Mucosa of stomach (tissue), 1 donor: ENCODE measurements around the gene CLDN7.

Source experiments
- H3K27me3 ChIP-seq: one replicate; pipeline ENCODE4 v1.7.0; 2013; ENCODE audit warnings: mild to moderate bottlenecking, low read length; ENCODE audit not compliant: control insufficient read depth, insufficient read depth
- H3K36me3 ChIP-seq: one replicate; pipeline ENCODE4 v1.7.0; 2013; ENCODE audit warnings: low read length; ENCODE audit not compliant: control insufficient read depth, insufficient read depth
- H3K4me1 ChIP-seq: one replicate; pipeline ENCODE4 v1.7.0; 2013; ENCODE audit warnings: mild to moderate bottlenecking, low read length; ENCODE audit not compliant: control insufficient read depth, insufficient read depth
- H3K4me3 ChIP-seq: one replicate; pipeline ENCODE4 v1.7.0; 2013; ENCODE audit warnings: low read length
- H3K9ac ChIP-seq: one replicate; pipeline ENCODE4 v1.7.0; 2013; ENCODE audit warnings: mild to moderate bottlenecking, low read length, moderate library complexity
- H3K9me3 ChIP-seq: one replicate; pipeline ENCODE4 v1.7.0; 2013; ENCODE audit warnings: mild to moderate bottlenecking, low read length, moderate library complexity; ENCODE audit not compliant: control insufficient read depth
- donor health status: Pancreatic carcinoma.

Gene CLDN7

DNA sequence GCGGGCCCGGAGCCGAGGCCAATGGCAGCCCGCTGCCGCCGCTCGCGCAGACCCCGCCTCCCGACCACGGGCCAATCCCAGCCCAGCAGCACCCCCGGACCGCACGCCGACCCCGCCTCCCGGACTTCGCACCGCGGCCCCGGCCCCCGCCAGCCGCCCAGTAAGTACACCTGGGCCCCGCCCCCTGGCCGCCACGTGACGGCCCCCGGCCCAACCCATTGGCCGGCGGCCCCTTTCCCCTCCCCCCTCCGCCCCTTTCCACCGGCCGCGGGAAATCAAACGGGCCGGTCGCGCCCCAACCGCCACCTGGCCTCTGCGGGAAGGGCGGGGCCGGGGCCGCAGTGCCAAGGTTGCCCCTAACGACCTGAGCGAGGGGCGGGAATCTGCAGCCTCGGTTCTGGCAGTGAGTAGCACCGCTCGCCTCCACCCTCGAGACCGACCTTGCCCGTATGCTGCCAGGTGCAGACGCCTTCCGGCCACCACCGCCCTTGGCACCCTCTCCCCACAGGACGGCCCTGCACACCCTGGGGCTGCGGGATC is 32.4 kb upstream of the CLDN7 start, which contains the start of gene YBX2:
Gene YBX2, minus strand, starts transcription at position 26 of the 540 bp plus-strand sequence. CDS start 139 bp downstream, outside the sequence.
- Histone ChIP-seq H3K4me3 (no peak within 1 kb of the TSS), H3K9ac (no peak within 1 kb of the TSS), H3K9me3 (no peaks in the 10 kb centered on the region), H3K27me3 (peaks cover 19% of the 10 kb centered on the region), H3K4me1 (peaks cover 19% of the 10 kb centered on the region), H3K36me3 (no peaks in the 10 kb centered on the region)

- Histone ChIP-seq H3K9me3 (no peaks in the 10 kb centered on the region), H3K27me3 (peaks cover 19% of the 10 kb centered on the region), H3K4me1 (peaks cover 19% of the 10 kb centered on the region), H3K9ac (no peak overlapping the region), H3K36me3 (no peaks in the 10 kb centered on the region), H3K4me3 (no peak overlapping the region)
Observed at GRCh38 chr17:7293816-7294613, 31.7 kb upstream of the CLDN7 start.

- no peaks in the 10 kb centered on the region for H3K9me3 ChIP-seq
- peaks cover 19% of the 10 kb centered on the region for H3K4me1 ChIP-seq
- H3K27me3 ChIP-seq: peaks cover 19% of the 10 kb centered on the region
- no peaks in the 10 kb centered on the region for H3K36me3 ChIP-seq
- H3K4me3 ChIP-seq: no peak overlapping the region
- no peak overlapping the region for H3K9ac ChIP-seq
Observed at GRCh38 chr17:7293159-7293558, 30.9 kb upstream of the CLDN7 start.

GRCh38 chr17:7292729-7293128 is 30.5 kb upstream of the CLDN7 start:
- H3K4me1 ChIP-seq: peaks cover 19% of the 10 kb centered on the region
- H3K9me3 ChIP-seq: no peaks in the 10 kb centered on the region
- peaks cover 19% of the 10 kb centered on the region for H3K27me3 ChIP-seq
- no peaks in the 10 kb centered on the region for H3K36me3 ChIP-seq
- H3K4me3 ChIP-seq: no peak overlapping the region
- H3K9ac ChIP-seq: no peak overlapping the region

DNA sequence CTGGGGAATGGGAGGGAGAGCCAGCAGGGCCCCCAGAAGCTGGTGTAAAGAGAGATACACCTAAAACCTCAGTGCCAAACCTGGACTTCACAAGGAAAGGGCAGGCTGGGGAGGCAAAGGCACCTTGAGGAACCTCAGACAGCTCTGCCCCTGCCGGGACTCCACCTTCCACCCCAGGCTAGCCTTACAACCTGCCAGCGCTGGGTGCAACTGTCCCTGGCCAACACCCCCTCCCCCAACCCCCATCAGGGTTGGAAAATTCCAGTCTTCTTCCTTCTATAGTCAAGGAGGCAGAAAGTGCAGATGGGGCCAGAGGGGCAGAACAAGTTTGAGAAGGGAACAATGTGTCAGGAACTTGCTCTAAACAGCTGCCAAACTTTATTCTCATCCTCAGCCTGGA is 29.9 kb upstream of the CLDN7 start:
- no peaks in the 10 kb centered on the region for H3K36me3 ChIP-seq
- no peak overlapping the region for H3K9ac ChIP-seq
- H3K9me3 ChIP-seq: no peaks in the 10 kb centered on the region
- H3K4me1 ChIP-seq: peaks cover 19% of the 10 kb centered on the region
- peaks cover 19% of the 10 kb centered on the region for H3K27me3 ChIP-seq
- H3K4me3 ChIP-seq: no peak overlapping the region

DNA sequence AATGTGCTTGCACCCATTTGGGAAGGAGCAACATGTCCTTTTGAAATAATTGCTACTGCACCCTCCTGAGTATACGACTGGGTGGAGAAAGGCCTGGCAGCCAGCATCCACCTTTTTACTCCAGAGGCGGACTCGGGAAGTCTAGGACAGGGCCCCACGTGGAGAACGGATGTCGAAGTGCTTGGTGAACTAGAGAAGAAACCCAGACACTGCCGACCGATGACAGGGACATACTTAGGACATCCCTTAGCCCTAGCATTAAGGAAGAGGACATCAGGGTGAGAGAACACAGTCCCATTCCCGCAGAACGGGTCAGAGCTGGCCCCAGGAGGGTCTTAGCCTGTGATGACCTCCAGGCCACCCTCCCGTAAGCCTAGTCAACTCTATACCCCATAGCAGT is 28.4 kb upstream of the CLDN7 start:
- Histone ChIP-seq H3K9ac (no peak overlapping the region), H3K27me3 (peaks cover 14% of the 10 kb centered on the region), H3K4me1 (peaks cover 12% of the 10 kb centered on the region), H3K9me3 (no peaks in the 10 kb centered on the region), H3K36me3 (no peaks in the 10 kb centered on the region), H3K4me3 (no peak overlapping the region)

DNA sequence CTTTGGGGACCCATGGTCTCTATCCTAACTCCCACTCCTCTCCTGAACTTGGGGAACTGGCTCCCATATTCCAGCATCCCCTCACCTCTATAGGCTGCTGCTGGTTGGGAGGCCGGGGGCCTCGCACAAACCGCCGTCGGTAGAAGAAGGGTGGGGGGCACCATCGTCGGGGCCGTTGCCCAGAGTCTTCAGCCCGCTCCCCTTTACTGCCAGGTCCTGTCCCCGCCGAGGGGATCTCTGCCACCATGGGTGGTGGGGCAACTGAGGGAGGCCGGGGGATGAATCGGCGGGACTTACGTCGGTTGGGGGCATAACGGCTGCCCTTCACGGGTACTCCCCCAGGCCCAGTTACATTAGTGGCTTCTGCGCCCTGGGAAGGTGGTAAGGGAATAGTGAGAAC is 27.9 kb upstream of the CLDN7 start:
- Histone ChIP-seq H3K4me3 (no peak overlapping the region), H3K27me3 (peaks cover 14% of the 10 kb centered on the region), H3K36me3 (no peaks in the 10 kb centered on the region), H3K9ac (no peak overlapping the region), H3K4me1 (peaks cover 9% of the 10 kb centered on the region), H3K9me3 (no peaks in the 10 kb centered on the region)

GRCh38 chr17:7289256-7290032 is 27.2 kb upstream of the CLDN7 start:
- Histone ChIP-seq H3K27me3 (peaks cover 16% of the 10 kb centered on the region), H3K36me3 (no peaks in the 10 kb centered on the region), H3K4me3 (no peak overlapping the region), H3K9me3 (no peaks in the 10 kb centered on the region), H3K4me1 (peaks cover 5% of the 10 kb centered on the region), H3K9ac (no peak overlapping the region)

- H3K9ac ChIP-seq: no peak overlapping the region
- H3K27me3 ChIP-seq: peaks cover 37% of the 10 kb centered on the region
Observed at GRCh38 chr17:7285679-7286078, 23.4 kb upstream of the CLDN7 start.

GRCh38 chr17:7284911-7285310 is 22.6 kb upstream of the CLDN7 start:
- Histone ChIP-seq H3K4me1 (peaks cover 21% of the 10 kb centered on the region), H3K9ac (no peak overlapping the region), H3K9me3 (no peaks in the 10 kb centered on the region), H3K36me3 (no peaks in the 10 kb centered on the region), H3K4me3 (no peak overlapping the region), H3K27me3 (peaks cover 43% of the 10 kb centered on the region)

More at GRCh38 chr17:7285679-7286078, 23.4 kb upstream of the CLDN7 start:
- no peaks in the 10 kb centered on the region for H3K9me3 ChIP-seq
- H3K4me1 ChIP-seq: peaks cover 16% of the 10 kb centered on the region
- no peaks in the 10 kb centered on the region for H3K36me3 ChIP-seq
- no peak overlapping the region for H3K4me3 ChIP-seq

DNA sequence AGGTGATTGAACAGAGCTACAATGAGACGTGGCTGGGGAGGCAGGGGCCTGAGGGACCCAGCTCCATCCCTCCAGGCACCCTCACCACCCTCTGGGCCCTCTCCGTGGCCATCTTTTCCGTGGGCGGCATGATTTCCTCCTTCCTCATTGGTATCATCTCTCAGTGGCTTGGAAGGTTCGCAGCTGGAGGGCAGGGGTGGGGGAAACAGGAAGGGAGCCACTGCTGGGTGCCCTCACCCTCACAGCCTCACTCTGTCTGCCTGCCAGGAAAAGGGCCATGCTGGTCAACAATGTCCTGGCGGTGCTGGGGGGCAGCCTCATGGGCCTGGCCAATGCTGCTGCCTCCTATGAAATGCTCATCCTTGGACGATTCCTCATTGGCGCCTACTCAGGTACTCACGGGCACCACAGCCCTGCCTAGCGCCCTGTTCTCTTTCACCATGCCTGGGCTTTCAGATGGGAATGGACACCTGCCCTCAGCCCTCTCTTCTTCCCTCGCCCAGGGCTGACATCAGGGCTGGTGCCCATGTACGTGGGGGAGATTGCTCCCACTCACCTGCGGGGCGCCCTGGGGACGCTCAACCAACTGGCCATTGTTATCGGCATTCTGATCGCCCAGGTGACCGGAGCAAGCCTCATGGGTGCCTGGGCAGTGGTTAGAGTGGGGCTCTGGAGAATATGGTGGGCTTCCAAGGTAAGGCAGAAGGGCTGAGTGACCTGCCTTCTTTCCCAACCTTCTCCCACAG is 21.4 kb upstream of the CLDN7 start:
- no peaks in the 10 kb centered on the region for H3K36me3 ChIP-seq
- H3K9me3 ChIP-seq: no peaks in the 10 kb centered on the region
- H3K4me3 ChIP-seq: no peak overlapping the region
- H3K9ac ChIP-seq: no peak overlapping the region
- H3K27me3 ChIP-seq: peaks cover 43% of the 10 kb centered on the region
- peaks cover 21% of the 10 kb centered on the region for H3K4me1 ChIP-seq
